ENCODE data around the gene KRT74.

The KRT74 gene

GRCh38 chr12:52575948-52576347, 2.3 kb upstream of the KRT74 start:
- no peaks in the 10 kb centered on the region for H3K4me1 ChIP-seq (ENCODE audit: insufficient read depth, low read length, severe bottlenecking)
- H4K20me1 ChIP-seq (ENCODE audit: insufficient read depth, low read length), result no peaks in the 10 kb centered on the region
- no peaks in the 10 kb centered on the region for H3F3A ChIP-seq (ENCODE audit: insufficient read depth, low read length)
- H3K9me3 ChIP-seq (ENCODE audit: low read length), result no peaks in the 10 kb centered on the region
- H3K36me3 ChIP-seq (ENCODE audit: insufficient read depth, low read length), result no peaks in the 10 kb centered on the region
- no peak overlapping the region for H3K4me3 ChIP-seq (ENCODE audit: low read depth, low read length, poor library complexity, severe bottlenecking)
- H3K79me2 ChIP-seq (ENCODE audit: insufficient read depth, low read length), result no peaks in the 10 kb centered on the region
- H2AFZ ChIP-seq (ENCODE audit: low read length), result no peak overlapping the region
- H3K4me2 ChIP-seq (ENCODE audit: low read length), result no peak overlapping the region
- no peak for TF ChIP-seq EZH2 (IDR thresholded peaks at IDR 0.05; ENCODE audit: borderline replicate concordance, low read length)
- TF ChIP-seq, protein P1, sequence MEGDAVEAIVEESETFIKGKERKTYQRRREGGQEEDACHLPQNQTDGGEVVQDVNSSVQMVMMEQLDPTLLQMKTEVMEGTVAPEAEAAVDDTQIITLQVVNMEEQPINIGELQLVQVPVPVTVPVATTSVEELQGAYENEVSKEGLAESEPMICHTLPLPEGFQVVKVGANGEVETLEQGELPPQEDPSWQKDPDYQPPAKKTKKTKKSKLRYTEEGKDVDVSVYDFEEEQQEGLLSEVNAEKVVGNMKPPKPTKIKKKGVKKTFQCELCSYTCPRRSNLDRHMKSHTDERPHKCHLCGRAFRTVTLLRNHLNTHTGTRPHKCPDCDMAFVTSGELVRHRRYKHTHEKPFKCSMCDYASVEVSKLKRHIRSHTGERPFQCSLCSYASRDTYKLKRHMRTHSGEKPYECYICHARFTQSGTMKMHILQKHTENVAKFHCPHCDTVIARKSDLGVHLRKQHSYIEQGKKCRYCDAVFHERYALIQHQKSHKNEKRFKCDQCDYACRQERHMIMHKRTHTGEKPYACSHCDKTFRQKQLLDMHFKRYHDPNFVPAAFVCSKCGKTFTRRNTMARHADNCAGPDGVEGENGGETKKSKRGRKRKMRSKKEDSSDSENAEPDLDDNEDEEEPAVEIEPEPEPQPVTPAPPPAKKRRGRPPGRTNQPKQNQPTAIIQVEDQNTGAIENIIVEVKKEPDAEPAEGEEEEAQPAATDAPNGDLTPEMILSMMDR (IDR thresholded peaks at IDR 0.05; ENCODE audit: low read length), result no peak
- H3K27me3 ChIP-seq (ENCODE audit: insufficient read depth, low read length), result no peaks in the 10 kb centered on the region
- no peak overlapping the region for H3K27ac ChIP-seq (ENCODE audit: low read depth, low read length, poor library complexity, severe bottlenecking)
- no peaks in the 10 kb centered on the region for H3K9me2 ChIP-seq (ENCODE audit: low read depth, low read length)
- H3K9ac ChIP-seq (ENCODE audit: low read length), result no peak overlapping the region

- Histone ChIP-seq H3F3A (ENCODE audit: insufficient read depth, low read length) (no peaks in the 10 kb centered on the region), H3K4me3 (ENCODE audit: low read depth, low read length, poor library complexity, severe bottlenecking) (no peak overlapping the region), H2AFZ (ENCODE audit: low read length) (no peak overlapping the region), H3K9me3 (ENCODE audit: low read length) (no peaks in the 10 kb centered on the region), H3K36me3 (ENCODE audit: insufficient read depth, low read length) (no peaks in the 10 kb centered on the region), H3K9ac (ENCODE audit: low read length) (no peak overlapping the region), H3K27ac (ENCODE audit: low read depth, low read length, poor library complexity, severe bottlenecking) (no peak overlapping the region), H3K79me2 (ENCODE audit: insufficient read depth, low read length) (no peaks in the 10 kb centered on the region), H3K4me2 (ENCODE audit: low read length) (no peak overlapping the region), H4K20me1 (ENCODE audit: insufficient read depth, low read length) (no peaks in the 10 kb centered on the region), H3K9me2 (ENCODE audit: low read depth, low read length) (no peaks in the 10 kb centered on the region), H3K4me1 (ENCODE audit: insufficient read depth, low read length, severe bottlenecking) (no peaks in the 10 kb centered on the region), H3K27me3 (ENCODE audit: insufficient read depth, low read length) (no peaks in the 10 kb centered on the region)
- TF ChIP-seq, protein P1 (IDR thresholded peaks at IDR 0.05; ENCODE audit: low read length), result no peak
- TF ChIP-seq EZH2 (IDR thresholded peaks at IDR 0.05; ENCODE audit: borderline replicate concordance, low read length), result no peak
These were observed 1.6 kb upstream of the KRT74 start for GRCh38 chr12:52575256-52575655.

DNA sequence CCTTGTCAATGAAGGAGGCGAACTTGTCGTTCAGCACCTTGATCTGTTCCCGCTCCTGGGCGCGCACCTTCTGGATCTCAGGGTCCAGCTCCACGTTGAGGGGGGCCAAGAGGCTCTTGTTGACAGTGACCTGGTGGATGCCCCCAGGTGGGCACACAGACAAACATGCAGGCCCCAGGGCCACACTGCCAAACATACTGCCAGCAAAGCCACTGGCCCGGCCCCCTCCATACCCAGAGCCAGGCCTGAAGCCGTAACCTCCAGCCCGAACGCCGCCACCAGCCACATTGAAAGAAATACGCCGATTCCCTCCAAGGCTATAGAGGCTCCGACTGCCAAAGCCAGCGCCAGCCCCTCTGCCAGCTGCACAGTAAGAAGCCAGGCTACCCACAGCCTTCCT, 337 bp downstream of the KRT74 start:
- Histone ChIP-seq H3K9ac (ENCODE audit: low read length) (no peak overlapping the region), H3K4me3 (ENCODE audit: low read depth, low read length, poor library complexity, severe bottlenecking) (no peak overlapping the region), H3K79me2 (ENCODE audit: insufficient read depth, low read length) (no peaks in the 10 kb centered on the region), H2AFZ (ENCODE audit: low read length) (no peak overlapping the region), H3K4me2 (ENCODE audit: low read length) (no peak overlapping the region), H3F3A (ENCODE audit: insufficient read depth, low read length) (no peaks in the 10 kb centered on the region), H3K27ac (ENCODE audit: low read depth, low read length, poor library complexity, severe bottlenecking) (no peak overlapping the region), H3K9me2 (ENCODE audit: low read depth, low read length) (no peaks in the 10 kb centered on the region), H3K4me1 (ENCODE audit: insufficient read depth, low read length, severe bottlenecking) (no peaks in the 10 kb centered on the region), H3K36me3 (ENCODE audit: insufficient read depth, low read length) (no peaks in the 10 kb centered on the region), H3K27me3 (ENCODE audit: insufficient read depth, low read length) (no peaks in the 10 kb centered on the region), H3K9me3 (ENCODE audit: low read length) (no peaks in the 10 kb centered on the region), H4K20me1 (ENCODE audit: insufficient read depth, low read length) (no peaks in the 10 kb centered on the region)
- TF ChIP-seq EZH2 (IDR thresholded peaks at IDR 0.05; ENCODE audit: borderline replicate concordance, low read length), result no peak
- TF ChIP-seq, protein P1 (IDR thresholded peaks at IDR 0.05; ENCODE audit: low read length), result no peak

All from OCI-LY1 (cell line).